PFSK-1 (cell line): Measurements from ENCODE around the gene STX11.

Experiments used
- POLR2AphosphoS5 ChIP-seq: IDR thresholded peaks from 2 replicates; pipeline ENCODE4 v1.6.1; 2012; ENCODE audit warnings: low read depth, mild to moderate bottlenecking, control low read depth, low read length, moderate library complexity
- SIN3A ChIP-seq: IDR thresholded peaks from 2 replicates; pipeline ENCODE4 v1.6.1; 2012; ENCODE audit warnings: mild to moderate bottlenecking, low read length, moderate library complexity, borderline replicate concordance; ENCODE audit not compliant: insufficient read depth
- TAF1 ChIP-seq: IDR thresholded peaks from 2 replicates; pipeline ENCODE4 v1.6.1; 2012; ENCODE audit warnings: low read length, control low read depth, borderline replicate concordance; ENCODE audit not compliant: insufficient read depth

- TF ChIP-seq SIN3A (no peak), TAF1 (no peak), POLR2AphosphoS5 (no peak)
These were observed 3.7 kb downstream of the STX11 start for GRCh38 chr6:144153971-144154370.
